ENCODE measurements around the gene NDST1.

NDST1 gene

GRCh38 chr5:150523472-150524350 is 15.8 kb downstream of the NDST1 start:
- no peak for DNase-seq (ENCODE audit: low read depth)

GRCh38 chr5:150525163-150525562 is 17.2 kb downstream of the NDST1 start:
- DNase-seq (ENCODE audit: low read depth): no peak

- no peak for DNase-seq (ENCODE audit: low read depth)
These were observed 17.9 kb downstream of the NDST1 start for GRCh38 chr5:150525781-150526180.

GRCh38 chr5:150527038-150527437 is 19.1 kb downstream of the NDST1 start:
- no peak for DNase-seq (ENCODE audit: low read depth)

- no peak for DNase-seq (ENCODE audit: low read depth)
These were observed 19.9 kb downstream of the NDST1 start for GRCh38 chr5:150527808-150528207.

- no peak for DNase-seq (ENCODE audit: low read depth)
These were observed 21.1 kb downstream of the NDST1 start for GRCh38 chr5:150528924-150529546.

GRCh38 chr5:150529555-150529954 is 21.6 kb downstream of the NDST1 start:
- DNase-seq (ENCODE audit: low read depth): no peak

GRCh38 chr5:150530423-150530822 is 22.5 kb downstream of the NDST1 start:
- DNase-seq (ENCODE audit: low read depth): no peak

- no peak for DNase-seq (ENCODE audit: low read depth)
These were observed 23.1 kb downstream of the NDST1 start for GRCh38 chr5:150530951-150531588.

- DNase-seq (ENCODE audit: low read depth): no peak
These were observed 23.8 kb downstream of the NDST1 start for GRCh38 chr5:150531686-150532085.

GRCh38 chr5:150532151-150532550 is 24.2 kb downstream of the NDST1 start:
- DNase-seq (ENCODE audit: low read depth): no peak

- DNase-seq (ENCODE audit: low read depth): no peak
These were observed 25.1 kb downstream of the NDST1 start for GRCh38 chr5:150532996-150533395.

- no peak for DNase-seq (ENCODE audit: low read depth)
These were observed 26.9 kb downstream of the NDST1 start for GRCh38 chr5:150534811-150535210.

- no peak for DNase-seq (ENCODE audit: low read depth)
These were observed 27.7 kb downstream of the NDST1 start for GRCh38 chr5:150535611-150536010.

- no peak for DNase-seq (ENCODE audit: low read depth)
These were observed 30.3 kb downstream of the NDST1 start for GRCh38 chr5:150538007-150538917.

GRCh38 chr5:150539206-150539605 is 31.3 kb downstream of the NDST1 start:
- DNase-seq (ENCODE audit: low read depth): no peak

- no peak for DNase-seq (ENCODE audit: low read depth)
These were observed 32.1 kb downstream of the NDST1 start for GRCh38 chr5:150540042-150540441.

- DNase-seq (ENCODE audit: low read depth): no peak
These were observed 32.9 kb downstream of the NDST1 start for GRCh38 chr5:150540615-150541396.

- no peak for DNase-seq (ENCODE audit: low read depth)
These were observed 33.4 kb downstream of the NDST1 start for GRCh38 chr5:150541397-150541675.

GRCh38 chr5:150541895-150542294 is 34.0 kb downstream of the NDST1 start:
- DNase-seq (ENCODE audit: low read depth): no peak

GRCh38 chr5:150542933-150543445 is 35.1 kb downstream of the NDST1 start:
- no peak for DNase-seq (ENCODE audit: low read depth)

Measured in stimulated activated CD4-positive, alpha-beta T cell treated with anti-CD3 and anti-CD28 coated beads, Interleukin-2, amount 100 ng/mL, for 4 hours (primary cell).